Right ventricle myocardium inferior (tissue), 1 donor: ENCODE measurements around the gene VPS54. TPM values are rescaled to one million over a fixed set of nuclear protein-coding genes. Genes with fewer than 3 reads are reported as not detected.
"Not testable (repeated sequence)": the region's sequence is repeated elsewhere in the genome, so short reads cannot be mapped to it uniquely, and the experiment has no call there.

ENCODE experiments used
- ATAC-seq: fragments of 200-7000 bp; cut with Tn5 transposase; one replicate; pipeline ENCODE4 v1.9.1; 2020; ENCODE audit warnings: mild to moderate bottlenecking, moderate library complexity
- DNase-seq: peaks from one replicate; pipeline ENCODE4 v3.0.0; 2021; ENCODE audit errors: missing footprints
- intact Hi-C: fragments of 100-400 bp; cut with DNase I; formaldehyde crosslinking; loops from one replicate; pipeline ENCODE4 v1.11.0; 2022
- total RNA-seq: library from RNA; stranded (reverse); fragmentation: NEBNext Ultra II Directional; extraction: Animal tissue kit (Norgen Biotek cat#: 25700); gene quantifications from one replicate; pipeline ENCODE4 v1.2.1, GENCODE V29; 2021
- donor health status: DM: no; HTN: yes; CAD: no; lungs with severe emphysema.

The VPS54 gene
- total RNA-seq, 1 donor from 2014 or later, result 10.0 TPM

DNA sequence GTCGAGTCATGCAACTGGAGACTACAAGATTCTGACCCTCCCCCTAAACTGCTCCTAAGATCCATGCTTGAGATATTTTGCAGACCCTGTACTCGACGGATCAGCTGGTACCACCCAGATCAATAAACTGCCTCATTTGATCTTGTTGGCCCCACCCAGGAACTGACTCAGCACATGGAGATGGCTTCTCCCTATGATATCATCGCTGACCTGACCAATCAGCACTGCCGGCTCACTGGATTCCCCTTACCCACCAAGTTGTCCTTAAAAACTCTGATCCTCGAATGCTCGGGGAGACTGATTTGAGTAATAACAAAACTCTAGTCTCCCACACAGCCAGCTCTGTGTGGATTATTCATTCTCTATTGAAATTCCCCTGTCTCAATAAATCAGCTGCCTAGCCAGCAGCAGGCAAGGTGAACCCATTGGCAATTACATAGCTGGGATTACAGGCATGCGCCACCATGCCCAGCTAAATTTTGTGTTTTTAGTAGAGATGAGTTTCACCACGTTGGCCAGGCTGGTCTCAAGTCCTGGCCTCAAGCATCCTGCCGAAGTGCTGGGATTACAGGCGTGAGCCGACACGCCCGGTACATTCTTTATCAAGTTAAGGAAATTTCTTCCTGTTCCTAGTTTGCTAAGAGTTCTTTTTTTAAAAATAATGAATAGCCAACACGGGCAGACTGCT, 43.6 kb downstream of the VPS54 start:
- no peak for DNase-seq

DNA sequence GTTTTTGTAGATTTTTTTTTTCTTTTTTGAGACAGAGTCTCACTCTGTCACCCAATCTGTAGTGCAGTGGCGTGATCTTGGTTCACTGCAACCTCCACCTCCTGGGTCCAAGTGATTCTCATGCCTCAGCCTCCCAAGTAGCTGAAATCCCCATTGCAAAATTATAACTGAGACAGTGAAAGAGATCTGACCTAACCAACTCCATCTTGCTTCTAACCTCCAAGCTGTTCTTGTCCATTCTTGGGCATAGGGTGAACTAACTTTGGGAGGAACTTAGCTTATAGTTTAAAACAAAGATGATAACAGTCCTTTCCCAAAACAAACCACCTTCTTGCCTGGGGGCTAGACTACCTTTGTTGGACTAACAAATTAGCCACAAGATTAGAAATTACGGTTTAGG, 44.2 kb downstream of the VPS54 start:
- intact Hi-C loops, DNase-seq, ATAC-seq: not testable (repeated sequence)

More for the DNA sequence above, 43.6 kb downstream of the VPS54 start:
- no peak for ATAC-seq
- intact Hi-C loops, result no loop called here

DNA sequence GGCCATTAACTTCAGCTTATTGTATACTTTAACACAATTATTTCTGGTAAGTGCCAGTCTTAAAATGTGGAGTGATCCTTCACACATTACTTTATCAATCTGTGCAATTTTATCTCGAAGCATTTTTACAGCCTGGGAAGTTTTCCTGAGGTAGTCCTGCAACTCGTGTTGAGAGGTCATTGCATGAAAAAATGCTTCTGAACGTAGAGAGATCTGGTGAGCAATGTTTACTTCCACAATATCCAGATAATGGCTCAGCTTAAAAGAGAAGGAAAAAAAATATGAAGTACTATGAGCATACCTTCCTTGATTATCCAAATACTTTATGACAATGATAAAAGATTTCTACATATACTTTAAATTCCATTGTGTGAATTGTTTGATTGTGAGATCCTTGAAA, 57.0 kb downstream of the VPS54 start:
- intact Hi-C loops, result no loop called here
- ATAC-seq, result no peak
- no peak for DNase-seq

DNA sequence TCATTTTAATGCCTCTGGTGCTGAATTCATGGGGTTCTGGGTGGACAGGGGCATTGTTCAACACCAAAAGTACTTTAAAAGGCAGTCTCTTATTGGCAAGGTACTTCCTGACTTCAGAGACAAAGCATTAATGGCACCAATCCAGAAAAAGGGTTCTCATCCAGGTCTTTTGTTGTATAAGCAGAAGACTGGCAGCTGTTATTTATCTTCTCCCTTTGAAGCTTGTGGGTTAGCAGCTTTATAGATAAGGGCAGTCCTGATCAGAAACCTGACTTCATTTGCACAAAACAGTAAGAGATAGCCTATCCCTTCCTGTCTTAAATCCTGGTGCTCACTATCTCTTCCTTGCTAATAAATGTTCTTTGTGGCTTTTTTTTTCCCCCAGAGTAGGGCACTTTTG, 68.8 kb downstream of the VPS54 start:
- no peak for DNase-seq
- ATAC-seq, result no peak
- intact Hi-C loops, result no loop called here

DNA sequence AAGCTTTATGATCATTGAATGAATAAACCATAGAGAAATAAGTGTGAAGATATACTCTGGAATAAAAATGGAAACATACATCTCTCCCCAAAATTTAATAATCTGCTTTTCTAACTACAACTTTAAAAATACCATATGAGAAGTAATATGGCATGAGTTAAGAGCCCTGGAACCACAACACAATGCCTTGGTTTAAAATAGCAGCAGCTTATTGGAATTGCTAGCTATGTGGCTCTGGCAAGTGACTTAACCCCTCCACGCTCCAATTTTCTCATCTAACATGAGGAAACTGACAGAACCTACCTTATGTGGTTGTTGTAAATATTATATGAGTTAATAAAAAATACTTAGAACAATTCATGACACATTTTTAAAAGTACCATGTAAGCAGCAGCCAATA, 76.4 kb downstream of the VPS54 start:
- intact Hi-C loops, result no loop called here
- ATAC-seq (no peak), DNase-seq (no peak)

DNA sequence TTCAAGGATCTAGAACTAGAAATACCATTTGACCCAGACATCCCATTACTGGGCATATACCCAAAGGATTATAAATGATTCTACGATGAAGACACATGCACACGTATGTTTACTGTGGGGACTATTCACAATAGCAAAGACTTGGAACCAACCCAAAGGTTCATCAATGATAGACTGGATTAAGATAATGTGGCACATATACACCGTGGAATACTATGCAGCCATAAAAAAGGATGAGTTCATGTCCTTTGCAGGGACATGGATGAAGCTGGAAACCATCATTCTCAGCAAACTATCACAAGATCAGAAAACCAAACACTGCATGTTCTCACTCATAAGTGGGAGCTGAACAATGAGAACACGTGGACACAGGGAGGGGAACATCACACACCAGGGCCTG, 87.1 kb downstream of the VPS54 start:
- ATAC-seq, intact Hi-C loops, DNase-seq: not testable (repeated sequence)

DNA sequence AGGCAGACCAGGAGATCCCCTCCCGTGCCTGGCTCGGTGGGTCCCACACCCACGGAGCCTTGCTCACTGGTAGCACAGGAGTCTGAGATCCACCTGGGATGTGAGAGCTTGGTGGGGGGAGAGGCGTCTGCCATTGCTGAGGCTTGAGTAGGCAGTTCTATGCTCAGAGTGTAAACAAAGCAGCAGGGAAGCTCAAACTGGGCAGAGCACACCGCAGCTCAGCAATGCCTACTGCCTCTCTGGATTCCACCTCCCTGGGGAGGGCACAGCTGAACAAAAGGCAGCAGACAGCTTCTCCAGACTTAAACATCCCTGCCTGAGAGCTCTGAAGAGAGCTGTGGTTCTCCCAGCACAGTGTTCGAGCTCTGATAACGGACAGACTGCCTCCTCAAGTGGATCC, 92.4 kb downstream of the VPS54 start:
- ATAC-seq (no peak), DNase-seq (peak; percentile 16)
- intact Hi-C loops, result no loop called here

DNA sequence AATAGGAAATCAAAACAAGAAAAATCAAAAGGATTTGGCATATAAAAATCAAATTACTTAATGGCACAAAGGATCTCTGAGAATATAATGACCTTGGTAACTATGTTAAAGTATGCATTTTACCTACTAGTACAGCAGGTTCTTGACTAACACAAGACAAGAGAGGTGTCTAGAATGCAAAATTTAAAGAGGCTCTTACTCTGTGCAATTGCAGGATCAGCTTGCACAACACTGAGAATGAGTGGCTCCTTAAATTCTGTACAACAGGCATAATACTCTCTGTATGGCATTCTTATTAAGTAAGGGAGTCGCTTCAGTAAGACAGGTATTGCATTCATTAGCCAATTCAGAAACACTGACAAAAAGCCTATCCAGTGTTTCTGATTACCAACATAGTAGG, 104.9 kb downstream of the VPS54 start:
- DNase-seq (no peak), ATAC-seq (no peak)
- intact Hi-C loops, result no loop called here

DNA sequence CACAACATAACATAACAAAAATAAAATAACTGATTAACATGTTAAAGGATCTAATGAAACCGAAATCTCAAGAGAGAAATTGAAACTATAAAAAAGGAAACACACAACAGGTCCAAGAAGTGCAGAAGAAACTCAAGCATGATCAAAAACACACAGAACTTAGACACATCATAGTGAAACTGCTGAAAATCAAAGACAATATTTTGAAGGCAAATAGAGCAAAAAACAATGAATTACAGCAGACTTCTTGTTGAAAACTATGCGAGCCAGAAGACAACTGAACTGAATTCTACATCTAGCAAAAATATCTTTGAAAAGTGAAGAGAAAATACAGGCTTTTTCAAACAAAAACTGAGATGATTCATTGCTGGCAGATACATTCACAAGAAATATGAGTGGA, 116.2 kb downstream of the VPS54 start:
- intact Hi-C loops, result no loop called here
- DNase-seq, result no peak
- ATAC-seq, result no peak

DNA sequence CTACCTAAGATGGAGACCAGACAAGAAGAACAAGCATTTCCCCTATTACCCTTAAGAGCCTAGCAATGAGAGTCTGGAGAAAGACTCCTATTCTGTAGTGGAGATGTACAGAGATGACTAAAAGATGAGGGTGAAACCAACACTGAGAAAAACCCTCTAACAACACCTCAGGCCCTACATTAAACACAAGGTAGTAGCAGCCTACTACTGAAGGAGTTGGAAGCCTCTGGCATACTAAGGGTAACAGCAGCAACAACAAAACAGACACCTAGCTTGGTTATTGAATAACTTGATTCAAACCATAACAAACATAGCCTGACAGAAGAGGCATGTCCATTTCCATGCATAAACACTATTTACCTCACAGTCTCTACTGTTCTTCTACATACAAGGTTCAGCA, 117.1 kb downstream of the VPS54 start:
- intact Hi-C loops, result no loop called here
- no peak for ATAC-seq
- no peak for DNase-seq

DNA sequence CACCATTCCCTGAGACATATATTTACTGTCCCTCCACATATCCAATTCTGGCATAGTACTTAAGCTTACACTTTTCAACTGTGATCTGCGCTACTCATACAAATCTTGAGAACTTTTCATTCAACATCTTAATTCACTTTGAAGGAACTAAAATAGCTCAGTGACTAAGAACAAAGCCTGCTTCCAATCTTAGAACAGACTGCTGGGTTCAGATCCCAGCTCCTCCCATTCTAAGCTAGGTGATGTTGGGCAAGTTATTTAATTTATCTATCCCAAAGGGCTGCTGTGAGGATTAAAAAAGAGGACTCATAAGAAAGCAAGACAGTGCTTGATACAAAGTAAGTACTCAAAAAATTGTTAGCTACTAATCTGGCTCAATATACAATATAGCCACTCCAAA, 119.6 kb downstream of the VPS54 start:
- DNase-seq (no peak), ATAC-seq (no peak)
- intact Hi-C loops, result no loop called here

DNA sequence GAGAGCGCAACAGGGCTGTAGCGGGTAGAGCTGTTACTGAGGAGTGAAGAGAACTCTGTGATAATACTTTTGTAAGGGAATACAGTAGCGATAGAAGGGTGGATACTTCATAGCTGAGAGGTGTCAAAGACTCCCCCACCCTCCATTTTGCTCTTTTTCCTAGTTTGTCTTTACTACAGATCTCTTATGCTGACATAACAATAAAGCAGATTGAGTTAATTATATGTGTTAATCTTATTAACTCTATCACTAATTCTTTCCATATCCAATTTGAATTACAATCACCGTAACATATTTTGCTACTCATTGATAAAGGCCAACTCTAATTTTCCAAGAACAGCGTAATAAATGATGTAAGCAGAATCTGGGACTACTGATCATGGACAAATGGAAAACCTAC, 120.4 kb downstream of the VPS54 start:
- intact Hi-C loops, result no loop called here
- ATAC-seq, result no peak

DNA sequence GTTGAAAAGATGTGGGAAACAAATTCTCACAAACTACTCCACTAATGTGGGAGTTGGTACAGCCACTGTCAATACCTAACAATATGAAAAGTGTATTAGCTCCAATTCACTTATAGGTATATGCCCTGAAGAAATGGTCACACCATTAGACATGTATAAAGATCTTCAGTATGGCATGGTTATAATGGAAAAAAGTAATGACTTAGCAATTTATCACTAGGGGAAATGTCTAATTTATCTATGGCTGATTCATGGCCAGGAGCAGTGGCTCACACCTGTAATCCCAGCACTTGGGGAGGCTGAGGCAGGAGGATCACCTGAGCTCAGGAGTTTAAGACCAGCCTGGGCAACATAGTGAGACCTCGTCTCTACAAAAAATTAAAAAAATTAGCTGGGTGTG, 125.1 kb downstream of the VPS54 start:
- DNase-seq, result no peak
- ATAC-seq, result no peak
- intact Hi-C loops, result no loop called here

More for the DNA sequence above, 120.4 kb downstream of the VPS54 start:
- DNase-seq, result no peak

DNA sequence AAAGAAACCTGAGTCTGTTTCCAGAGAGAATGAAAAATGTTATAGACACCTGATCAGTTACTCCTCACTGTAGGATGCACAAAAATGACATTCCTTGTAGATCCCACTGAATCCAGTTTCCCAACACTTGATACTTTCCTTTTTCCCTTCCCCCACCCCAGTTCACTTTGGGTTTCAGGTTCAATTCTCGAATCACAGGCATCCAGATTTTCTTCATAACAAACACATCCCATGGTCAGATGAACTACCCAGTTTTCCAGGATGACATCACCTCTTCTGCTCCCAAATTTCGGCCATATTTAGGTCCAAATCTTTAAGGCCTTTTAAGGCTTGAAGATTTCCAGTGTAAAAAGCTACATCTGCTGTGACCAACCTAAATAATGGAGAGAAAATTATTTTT, 126.1 kb downstream of the VPS54 start:
- no peak for ATAC-seq
- intact Hi-C loops, result no loop called here
- no peak for DNase-seq

DNA sequence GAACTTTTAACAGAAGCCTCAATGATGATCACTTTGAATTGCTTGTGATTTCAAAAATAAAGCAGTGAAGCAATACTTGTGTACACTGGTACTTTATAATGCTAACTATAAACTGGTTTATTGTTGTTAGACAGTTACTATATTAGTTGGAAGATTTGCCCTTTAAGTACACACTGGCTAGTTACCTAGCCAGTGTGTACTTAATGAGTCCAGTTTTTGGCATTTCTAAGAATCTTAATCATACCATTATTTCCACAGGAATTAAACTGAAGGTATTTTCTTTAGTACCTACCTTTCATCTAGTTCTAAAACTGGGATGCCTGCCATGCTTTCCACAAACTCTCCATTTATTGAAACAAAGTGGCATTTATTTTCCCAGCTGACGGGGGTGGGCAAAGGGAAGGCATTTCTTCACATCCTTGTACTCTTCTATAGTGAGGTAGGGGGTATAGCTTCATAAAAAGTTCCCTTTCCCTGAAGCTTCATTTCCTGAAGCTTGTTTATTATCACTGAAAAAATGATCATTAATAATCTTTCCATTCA, 127.7 kb downstream of the VPS54 start:
- intact Hi-C loops, result no loop called here
- ATAC-seq, result no peak
- no peak for DNase-seq

DNA sequence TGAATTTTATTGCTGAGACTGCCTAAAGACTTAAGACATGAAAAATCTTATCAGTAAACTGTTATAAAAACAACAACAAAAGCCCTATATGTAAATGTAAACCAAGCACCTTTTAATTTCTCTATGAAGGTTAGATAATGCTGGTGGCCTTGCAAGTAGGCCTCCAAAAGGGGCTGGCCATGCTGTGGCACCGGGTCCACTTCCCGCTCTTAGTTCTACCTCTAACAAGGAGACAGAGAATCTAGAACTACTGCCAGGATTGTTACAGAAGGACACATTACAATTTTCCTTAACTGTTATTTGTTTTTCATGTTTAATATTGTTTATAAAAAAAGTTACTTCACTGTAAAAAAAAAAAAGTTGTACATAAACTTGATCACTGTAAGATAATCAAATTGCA, 128.6 kb downstream of the VPS54 start:
- DNase-seq, result no peak
- intact Hi-C loops, result no loop called here

DNA sequence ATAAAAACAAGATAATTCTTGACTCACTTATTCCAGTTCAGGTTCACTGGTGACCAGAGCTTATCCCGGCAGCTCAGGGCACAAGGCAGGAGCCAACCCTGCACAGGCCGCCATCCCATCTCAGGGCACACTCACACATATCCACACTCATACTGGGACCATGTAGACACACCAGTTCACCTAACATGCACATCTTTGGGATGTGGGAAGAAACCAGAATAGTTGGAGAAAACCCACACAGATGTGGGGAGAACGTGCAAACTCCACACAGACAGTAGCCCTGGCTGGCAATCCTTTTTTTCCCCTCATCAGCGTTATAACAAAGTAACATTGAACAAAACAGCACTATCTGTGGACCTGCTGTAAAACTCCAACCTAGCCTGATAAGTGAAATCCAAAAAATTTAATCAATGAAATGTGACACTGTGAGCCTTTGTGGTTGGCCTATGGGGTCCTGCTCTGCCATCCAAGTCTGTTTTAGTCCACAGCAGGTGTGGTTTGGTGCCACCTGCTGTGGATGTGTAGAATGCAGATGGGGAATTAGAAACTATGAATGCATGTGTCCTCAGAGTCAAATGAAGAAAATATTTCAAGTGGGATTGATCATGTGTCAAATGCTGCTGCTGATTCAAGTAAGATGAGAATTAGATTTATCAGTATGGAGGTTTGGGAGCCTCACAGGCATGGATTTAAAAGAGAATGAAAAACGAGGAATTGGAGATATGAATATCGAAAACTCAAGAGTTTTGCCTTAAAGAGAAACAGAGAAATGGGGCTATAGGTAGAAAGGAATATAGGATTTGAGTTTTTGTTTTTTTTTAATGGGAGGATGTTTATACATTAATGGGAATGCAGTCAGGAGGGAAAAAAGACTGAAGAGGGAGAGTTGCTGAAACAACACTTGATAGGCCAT, 130.5 kb downstream of the VPS54 start:
- DNase-seq, result peak; percentile 33
- intact Hi-C loops, result loop anchor here (2.0 kb wide), 1 partner anchor 196 kb away; no protein-coding TSS in a partner anchor
- ATAC-seq, result peak; percentile 70

More for the DNA sequence above, 128.6 kb downstream of the VPS54 start:
- ATAC-seq, result no peak

DNA sequence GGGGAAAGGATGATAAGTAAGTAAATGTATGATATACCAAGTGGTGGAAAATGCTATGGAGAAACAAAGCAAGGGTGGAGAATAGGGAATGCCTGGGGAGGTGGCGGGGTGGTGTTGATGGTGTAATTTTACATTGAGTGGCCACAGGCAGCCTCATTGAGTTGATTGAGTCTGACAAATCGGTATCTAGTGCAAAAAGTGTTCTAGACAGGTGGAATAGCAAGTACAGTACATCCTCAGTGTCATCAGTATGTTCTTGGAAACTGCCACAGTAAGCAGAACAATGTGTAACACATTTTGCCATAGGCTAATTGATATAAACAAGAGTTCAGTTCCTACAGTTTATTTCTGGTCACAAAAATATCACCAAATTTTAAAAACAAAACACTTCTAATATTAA, 131.2 kb downstream of the VPS54 start:
- ATAC-seq (no peak), DNase-seq (no peak)
- intact Hi-C loops, result loop anchor here (2.0 kb wide), 1 partner anchor 195 kb away; no protein-coding TSS in a partner anchor

DNA sequence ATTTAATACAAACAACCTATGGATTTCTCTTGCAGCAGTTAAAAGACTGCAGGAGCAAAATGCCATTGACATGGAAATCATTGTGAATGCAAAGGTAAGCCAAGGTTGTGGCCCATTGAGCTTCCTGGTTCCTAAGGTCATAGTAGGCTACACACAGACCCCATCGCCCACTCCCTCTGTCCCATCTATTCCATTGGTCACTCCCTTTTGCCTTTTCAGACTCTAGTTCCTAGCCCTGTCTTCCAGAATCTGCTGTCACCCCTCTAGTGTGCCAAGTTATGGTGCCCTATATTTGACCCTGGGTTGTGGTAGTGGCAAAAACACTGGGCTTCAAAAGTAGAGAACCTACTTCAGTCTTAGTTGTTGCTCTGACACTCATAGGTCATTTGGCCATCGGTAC, 132.8 kb downstream of the VPS54 start:
- ATAC-seq, result no peak
- intact Hi-C loops, result no loop called here
- DNase-seq, result no peak
